Measurements from ENCODE around the gene PLSCR1.

The PLSCR1 gene

GRCh38 chr3:146468234-146468633, 76.2 kb downstream of the PLSCR1 start:
- H3K4me3 ChIP-seq (ENCODE audit: low read length) = no peak overlapping the region

DNA sequence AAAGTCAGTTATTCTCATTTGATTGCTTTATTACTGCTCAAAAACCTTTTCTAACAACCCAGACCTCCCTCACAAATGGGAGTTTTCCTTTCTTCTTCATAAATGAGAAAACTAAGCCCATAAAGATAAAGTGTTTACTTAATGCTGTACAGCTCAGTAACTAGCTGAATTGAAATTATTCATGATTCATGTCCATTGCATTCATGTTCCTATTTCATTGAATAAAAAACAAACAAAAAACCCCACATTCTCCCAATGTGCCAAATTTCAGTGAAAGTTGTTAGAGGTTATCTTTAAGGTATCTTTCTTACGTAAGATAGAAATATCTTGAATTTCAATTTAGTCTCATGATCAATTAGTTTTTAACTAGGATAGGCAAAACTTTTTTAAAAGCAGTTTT, 77.8 kb downstream of the PLSCR1 start:
- TF ChIP-seq, protein P1, sequence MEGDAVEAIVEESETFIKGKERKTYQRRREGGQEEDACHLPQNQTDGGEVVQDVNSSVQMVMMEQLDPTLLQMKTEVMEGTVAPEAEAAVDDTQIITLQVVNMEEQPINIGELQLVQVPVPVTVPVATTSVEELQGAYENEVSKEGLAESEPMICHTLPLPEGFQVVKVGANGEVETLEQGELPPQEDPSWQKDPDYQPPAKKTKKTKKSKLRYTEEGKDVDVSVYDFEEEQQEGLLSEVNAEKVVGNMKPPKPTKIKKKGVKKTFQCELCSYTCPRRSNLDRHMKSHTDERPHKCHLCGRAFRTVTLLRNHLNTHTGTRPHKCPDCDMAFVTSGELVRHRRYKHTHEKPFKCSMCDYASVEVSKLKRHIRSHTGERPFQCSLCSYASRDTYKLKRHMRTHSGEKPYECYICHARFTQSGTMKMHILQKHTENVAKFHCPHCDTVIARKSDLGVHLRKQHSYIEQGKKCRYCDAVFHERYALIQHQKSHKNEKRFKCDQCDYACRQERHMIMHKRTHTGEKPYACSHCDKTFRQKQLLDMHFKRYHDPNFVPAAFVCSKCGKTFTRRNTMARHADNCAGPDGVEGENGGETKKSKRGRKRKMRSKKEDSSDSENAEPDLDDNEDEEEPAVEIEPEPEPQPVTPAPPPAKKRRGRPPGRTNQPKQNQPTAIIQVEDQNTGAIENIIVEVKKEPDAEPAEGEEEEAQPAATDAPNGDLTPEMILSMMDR (conservative IDR thresholded peaks at IDR 0.05; ENCODE audit: low read depth, low read length) = no peak
- DNase-seq (ENCODE audit: low read depth) = no peak
- no peak overlapping the region for H3K4me3 ChIP-seq (ENCODE audit: low read length)

More at GRCh38 chr3:146468234-146468633, 76.2 kb downstream of the PLSCR1 start:
- TF ChIP-seq, protein P1 (conservative IDR thresholded peaks at IDR 0.05; ENCODE audit: low read depth, low read length) = no peak
- DNase-seq (ENCODE audit: low read depth) = no peak

DNA sequence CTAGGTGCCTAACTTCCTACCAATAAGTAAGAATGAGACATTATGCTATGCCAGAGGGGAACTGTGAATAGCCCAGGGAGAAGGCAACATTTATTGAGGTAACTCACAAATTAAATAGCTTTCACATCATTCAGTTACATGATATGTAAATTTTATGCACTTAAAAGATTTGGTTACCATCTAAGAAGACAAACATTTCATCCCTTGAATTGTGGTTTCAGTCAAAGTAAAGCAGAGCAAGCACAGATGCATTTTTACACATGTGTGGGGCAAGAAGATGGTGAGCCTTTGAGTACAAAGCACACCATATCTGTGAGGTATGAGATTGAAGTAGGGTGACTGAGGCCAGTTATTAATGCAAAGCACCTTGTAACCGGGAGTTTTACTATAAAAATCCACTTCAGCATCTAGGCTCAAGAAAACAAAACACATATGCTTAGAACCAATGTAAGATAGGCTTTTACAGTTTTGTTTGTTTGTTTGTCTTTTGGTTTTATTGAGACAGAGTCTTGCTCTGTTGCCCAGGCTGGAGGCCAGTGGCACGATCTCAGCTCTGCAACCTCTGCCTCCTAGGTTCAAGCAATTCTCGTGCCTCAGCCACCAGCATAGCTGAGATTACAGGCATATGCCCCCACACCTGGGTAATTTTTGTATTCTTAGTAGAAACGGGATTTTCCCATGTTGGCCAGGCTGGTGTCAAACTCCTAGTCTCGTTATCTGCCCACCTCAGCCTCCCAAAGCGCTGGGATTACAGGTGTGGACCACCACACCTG, 78.5 kb downstream of the PLSCR1 start:
- TF ChIP-seq, protein P1 (conservative IDR thresholded peaks at IDR 0.05; ENCODE audit: low read depth, low read length) = no peak
- no peak for DNase-seq (ENCODE audit: low read depth)
- no peak overlapping the region for H3K4me3 ChIP-seq (ENCODE audit: low read length)

All from retinal pigment epithelial cell (primary cell).